ENCODE results near the gene ARHGEF12.

DNA sequence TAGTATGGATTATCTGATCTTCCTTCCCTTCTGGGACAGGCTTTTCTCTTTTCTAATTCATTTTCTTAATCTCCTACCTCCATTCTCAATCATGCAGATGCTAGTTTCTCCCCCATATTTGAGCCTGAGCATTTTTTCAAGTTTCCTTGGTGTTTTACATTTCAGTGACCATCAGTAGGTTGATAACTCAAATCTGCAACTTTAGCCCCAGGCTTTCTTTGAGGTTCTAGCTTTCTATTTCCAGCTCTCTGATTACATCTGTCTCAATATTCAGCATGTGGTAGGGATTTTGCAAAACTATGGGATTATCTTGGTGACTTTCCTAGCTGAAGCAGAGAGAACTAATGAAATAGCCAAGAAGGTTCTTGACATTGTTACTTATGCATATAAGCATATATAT lies 67.8 kb downstream of the ARHGEF12 start:
- TF ChIP-seq, protein P1, sequence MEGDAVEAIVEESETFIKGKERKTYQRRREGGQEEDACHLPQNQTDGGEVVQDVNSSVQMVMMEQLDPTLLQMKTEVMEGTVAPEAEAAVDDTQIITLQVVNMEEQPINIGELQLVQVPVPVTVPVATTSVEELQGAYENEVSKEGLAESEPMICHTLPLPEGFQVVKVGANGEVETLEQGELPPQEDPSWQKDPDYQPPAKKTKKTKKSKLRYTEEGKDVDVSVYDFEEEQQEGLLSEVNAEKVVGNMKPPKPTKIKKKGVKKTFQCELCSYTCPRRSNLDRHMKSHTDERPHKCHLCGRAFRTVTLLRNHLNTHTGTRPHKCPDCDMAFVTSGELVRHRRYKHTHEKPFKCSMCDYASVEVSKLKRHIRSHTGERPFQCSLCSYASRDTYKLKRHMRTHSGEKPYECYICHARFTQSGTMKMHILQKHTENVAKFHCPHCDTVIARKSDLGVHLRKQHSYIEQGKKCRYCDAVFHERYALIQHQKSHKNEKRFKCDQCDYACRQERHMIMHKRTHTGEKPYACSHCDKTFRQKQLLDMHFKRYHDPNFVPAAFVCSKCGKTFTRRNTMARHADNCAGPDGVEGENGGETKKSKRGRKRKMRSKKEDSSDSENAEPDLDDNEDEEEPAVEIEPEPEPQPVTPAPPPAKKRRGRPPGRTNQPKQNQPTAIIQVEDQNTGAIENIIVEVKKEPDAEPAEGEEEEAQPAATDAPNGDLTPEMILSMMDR (IDR thresholded peaks at IDR 0.05) = no peak
- TF ChIP-seq EP300 (IDR thresholded peaks at IDR 0.05) = no peak
- TF ChIP-seq POLR2A (IDR thresholded peaks at IDR 0.05) = no peak
